GM19463 (cell line): Measurements from ENCODE around the gene SDK1.

Experiments used
- ATAC-seq: cut with Tn5 transposase; IDR thresholded peaks from one replicate; pipeline ENCODE4 v1.9.1; 2021; ENCODE audit warnings: mild to moderate bottlenecking, moderate library complexity; ENCODE audit not compliant: unreplicated experiment

SDK1 gene, protein sequence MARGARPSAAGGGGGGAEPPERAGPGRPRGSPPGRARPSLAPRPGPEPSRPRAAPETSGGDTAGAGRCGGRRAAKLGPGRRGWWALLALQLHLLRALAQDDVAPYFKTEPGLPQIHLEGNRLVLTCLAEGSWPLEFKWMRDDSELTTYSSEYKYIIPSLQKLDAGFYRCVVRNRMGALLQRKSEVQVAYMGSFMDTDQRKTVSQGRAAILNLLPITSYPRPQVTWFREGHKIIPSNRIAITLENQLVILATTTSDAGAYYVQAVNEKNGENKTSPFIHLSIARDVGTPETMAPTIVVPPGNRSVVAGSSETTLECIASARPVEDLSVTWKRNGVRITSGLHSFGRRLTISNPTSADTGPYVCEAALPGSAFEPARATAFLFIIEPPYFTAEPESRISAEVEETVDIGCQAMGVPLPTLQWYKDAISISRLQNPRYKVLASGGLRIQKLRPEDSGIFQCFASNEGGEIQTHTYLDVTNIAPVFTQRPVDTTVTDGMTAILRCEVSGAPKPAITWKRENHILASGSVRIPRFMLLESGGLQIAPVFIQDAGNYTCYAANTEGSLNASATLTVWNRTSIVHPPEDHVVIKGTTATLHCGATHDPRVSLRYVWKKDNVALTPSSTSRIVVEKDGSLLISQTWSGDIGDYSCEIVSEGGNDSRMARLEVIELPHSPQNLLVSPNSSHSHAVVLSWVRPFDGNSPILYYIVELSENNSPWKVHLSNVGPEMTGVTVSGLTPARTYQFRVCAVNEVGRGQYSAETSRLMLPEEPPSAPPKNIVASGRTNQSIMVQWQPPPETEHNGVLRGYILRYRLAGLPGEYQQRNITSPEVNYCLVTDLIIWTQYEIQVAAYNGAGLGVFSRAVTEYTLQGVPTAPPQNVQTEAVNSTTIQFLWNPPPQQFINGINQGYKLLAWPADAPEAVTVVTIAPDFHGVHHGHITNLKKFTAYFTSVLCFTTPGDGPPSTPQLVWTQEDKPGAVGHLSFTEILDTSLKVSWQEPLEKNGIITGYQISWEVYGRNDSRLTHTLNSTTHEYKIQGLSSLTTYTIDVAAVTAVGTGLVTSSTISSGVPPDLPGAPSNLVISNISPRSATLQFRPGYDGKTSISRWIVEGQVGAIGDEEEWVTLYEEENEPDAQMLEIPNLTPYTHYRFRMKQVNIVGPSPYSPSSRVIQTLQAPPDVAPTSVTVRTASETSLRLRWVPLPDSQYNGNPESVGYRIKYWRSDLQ (N-terminal part only)

DNA sequence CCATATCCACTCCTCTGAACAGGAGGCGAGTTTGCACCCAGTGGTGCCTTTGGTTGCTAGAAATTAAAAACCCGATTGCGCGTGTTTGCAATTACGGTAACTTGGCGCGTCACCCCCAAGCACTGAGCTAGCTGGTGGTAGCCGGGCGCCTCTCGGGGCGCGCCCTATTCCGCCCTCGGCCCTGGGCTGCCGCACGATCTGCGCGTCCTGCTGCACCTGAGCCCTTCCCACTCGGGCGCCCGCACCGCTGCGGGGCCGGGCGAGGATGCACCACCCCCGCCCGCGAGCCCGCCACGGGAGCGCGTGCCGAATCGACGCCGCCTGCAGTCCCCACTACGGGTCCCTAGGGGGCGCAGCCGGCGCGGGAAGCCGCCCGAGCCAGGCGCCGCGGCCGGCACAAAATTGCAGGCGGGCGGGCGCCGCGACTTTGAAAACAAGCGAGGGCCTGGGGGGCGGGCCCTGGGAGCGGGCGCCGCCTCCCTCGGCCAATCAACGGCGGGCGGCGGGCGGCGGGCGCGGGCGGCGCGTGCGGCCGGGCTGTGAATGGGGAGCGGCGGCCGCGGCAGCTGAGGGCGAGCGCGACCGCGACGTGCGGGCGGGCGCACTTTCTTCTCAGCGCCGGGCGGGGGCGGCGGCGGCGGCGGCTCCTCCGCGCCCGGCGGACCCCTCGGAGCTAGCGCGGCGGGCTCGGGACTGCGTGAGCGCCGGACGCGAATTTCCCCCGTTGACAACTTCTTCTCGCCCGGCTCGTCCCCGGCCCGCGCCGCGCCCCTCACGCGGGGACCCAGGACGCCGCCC, at the start of gene SDK1:
SDK1 (plus strand) TSS at position 602 of the 798 bp plus-strand sequence. CDS start 335 bp downstream, outside the sequence.
- peak; percentile 94 for ATAC-seq

DNA sequence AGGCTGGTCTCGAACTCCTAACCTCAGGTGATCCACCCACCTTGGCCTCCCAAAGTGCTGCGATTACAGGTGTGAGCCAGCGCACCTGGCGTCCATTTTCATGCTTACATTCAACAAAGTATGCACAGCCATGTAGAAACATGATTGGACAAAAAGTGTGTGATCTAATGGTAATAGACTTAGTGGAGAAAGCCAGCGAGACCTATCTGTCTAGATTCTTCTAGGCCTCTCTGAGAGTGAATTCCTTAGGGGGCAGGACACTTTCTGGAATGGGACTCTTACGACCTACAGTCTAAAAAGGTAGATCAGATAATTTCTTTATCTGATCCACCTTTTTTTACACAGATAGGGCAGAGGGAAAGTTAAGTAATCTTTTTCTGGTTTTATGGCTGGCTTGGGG, 46.3 kb upstream of the SDK1 start:
- no peak for ATAC-seq

DNA sequence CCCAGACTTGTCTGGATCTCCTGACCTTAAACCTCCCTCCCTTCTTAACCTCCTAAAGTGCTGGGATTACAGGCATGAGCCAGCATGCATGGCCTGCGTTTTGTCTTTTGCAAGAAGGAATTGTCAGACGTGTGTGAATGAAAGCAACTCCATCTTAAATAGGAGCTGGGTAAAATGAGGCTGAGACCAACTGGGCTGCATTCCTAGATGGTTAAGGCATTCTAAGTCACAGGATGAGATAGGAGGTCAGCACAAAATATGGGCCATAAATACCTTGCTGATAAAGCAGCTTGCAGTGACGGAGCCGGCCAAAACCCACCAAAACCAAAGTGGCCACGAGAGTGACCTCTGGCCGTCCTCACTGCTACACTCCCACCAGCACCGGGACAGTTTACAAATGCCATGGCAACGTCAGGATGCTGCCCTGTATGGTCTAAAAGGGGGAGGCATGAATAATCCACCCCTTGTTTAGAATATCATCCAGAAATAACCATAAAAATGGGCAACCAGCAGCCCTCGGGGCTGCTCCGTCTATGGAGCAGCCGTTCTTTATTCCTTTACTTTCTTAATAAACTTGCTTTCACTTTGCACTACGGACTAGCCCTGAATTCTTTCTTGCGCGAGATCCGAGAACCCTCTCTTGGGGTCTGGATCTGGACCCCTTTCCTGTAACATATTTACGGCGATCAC, 41.2 kb upstream of the SDK1 start:
- ATAC-seq = no peak

DNA sequence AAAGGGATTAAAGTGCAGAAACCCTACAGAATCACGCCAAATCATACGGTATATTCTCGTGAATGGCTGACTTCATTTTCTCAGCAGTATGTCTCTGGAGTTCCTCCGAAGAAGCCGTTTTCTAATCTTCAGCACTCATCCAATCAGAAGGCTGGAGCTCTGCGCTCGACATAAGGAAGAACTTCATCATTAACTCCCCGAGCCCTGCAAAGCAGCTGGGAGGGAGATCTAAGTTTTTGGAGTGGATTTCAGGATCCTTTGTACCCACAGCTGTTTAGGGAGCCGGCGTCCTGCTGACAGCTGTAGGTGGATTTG, 40.7 kb upstream of the SDK1 start:
- ATAC-seq = no peak

DNA sequence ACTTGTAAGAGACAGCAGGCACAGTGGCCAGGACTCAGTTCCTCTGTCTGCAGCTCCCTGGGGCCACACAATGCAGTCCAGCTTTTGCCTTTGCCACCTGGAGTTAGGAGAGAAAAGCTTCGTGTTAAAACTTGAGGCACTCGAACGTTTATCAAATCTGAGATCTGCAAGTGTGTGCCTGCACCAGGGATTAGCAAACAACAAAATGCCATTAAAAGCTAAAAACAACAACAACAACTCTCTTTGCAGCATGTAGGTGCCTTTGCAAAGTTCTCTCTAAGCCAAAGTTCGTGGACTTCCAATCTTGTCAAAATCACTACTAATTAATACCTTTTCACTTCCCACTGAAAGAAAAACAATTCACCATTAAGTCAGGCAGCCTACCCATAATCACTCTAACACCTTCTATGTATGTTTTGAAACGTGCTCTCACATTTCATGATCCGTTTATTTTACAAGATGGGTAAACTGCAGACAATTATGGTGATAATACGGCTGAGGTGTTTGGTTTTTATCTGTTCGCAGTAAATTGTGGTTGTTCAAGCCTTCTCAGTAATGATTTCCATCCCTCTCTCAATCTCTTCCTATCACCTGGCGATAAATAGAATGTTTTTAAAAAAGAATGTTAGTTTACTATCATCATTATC, 36.2 kb upstream of the SDK1 start:
- no peak for ATAC-seq

DNA sequence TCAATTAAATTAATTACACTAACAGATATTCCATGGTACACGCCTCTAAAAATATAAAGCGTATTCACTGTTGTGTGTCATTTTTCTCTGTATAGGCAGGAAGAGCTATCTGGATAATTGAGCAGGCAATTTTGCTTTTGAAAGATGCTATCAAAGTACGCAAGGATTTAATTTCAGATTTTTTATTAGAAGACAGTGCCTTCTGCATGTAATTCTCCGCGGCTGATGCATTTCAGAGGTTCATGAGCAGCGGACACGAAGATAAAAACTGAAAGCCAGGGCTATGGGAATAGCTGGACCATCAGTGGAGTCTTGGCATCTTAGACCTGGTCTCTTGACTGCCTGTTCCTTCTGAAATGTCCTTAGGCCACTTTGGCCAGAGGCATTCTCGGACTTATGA, 35.7 kb upstream of the SDK1 start:
- no peak for ATAC-seq

DNA sequence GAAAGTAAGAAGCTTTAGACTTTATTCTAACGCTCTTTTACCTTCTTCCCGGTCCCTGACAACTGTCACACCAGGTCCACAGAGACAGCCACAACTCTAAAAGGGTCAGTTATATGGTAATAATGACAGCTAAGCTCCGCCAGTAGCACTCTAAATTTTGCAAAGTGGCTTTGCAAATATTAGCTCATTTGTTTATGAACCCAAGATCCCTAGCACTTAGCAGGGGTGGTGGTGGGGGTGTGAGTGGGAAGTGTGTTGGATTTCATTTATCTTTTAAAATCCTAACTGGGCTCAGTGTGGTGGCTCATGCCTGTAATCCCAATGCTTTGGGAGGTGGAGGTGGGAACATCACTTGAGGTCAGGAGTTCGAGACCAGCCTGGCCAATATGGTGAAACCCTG, 34.8 kb upstream of the SDK1 start:
- no peak for ATAC-seq

DNA sequence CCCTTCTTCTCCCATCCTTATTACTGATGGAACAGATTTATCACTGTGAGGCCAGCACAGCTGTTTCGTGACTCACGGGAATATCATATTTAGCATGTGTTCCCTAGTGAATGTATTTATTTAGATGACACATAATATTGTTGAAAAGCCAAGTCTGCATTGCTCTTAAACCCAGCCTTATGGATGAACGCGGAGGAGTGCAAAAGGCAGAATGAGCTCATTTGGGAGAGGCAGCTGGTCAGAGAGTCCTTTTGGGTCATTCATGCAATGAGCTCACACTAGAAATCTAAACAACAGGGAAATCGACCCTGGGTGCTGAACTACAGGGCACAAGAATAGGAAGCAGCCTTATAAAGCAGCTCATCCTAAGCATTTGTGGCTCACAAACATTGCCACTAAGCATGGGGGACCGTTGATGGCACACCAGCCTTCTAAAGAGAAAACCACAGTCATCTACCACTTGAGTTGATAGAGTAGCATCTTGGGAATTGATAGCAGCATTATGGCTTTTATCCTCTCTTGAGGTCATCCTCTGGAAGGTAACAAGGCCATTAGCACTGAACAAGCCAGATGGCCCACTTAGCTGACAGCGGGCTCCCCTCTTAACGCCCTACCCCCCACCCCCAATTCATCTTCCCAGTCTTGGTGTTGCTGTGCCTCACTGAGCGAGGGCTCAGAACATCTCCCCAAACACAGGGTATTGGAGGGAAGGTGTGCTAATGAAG, 32.9 kb upstream of the SDK1 start:
- ATAC-seq = no peak

DNA sequence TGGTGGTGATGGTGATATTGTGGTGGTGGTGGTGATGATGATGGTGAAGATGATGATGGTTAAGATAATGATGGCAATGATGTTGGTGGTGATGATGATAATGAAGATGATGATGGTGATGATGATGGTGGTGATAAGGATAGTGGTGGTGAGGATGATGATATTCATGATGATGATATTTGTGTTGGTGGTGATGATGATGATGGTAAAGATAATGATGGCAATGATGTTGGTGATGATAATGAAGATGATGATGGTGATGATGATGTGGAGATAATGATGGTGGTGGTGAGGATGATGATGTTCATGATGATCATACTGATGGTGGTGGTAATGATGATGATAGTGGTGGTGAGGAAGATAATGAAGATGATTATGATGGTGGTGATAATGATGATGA, 30.7 kb upstream of the SDK1 start:
- no peak for ATAC-seq

DNA sequence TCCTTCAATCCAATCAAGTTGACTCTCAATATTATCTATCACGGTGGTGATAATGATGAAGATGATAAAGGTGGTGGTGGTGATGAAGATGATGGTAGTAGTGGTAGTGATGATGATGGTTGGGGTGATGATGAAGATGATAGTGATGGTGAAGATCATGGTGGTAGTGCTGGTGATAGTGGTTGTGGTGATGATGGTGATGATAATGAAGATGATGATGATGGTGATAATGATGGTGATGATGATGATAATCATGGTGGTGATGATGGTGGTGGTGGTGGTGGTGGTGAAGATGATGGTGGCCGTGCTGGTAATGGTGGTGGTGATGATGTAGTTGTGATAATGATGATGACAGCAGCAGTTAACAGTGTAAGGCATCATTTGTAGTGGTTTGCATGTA, 29.8 kb upstream of the SDK1 start:
- ATAC-seq = no peak

DNA sequence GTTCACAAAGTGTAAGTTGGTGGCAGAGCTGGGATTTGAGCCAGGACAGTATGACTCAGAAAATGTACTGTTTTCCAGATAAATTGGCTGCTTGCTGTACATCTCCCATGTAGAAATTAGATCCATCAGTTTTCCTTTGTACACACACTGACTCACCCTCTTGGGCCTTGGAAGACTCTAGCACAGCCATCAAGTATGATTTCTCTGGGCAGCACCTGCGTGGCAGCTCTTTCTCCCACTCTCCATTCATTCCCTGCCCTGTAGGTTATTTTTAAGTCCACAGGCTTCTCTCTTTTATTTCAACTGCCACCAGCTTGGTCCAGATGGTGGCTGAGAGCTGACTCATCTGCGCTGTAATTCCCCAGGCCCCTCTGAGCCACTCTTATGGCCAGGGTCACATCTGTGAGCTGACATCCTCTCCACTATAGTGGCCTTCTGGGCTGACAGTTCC, 28.3 kb upstream of the SDK1 start:
- no peak for ATAC-seq

DNA sequence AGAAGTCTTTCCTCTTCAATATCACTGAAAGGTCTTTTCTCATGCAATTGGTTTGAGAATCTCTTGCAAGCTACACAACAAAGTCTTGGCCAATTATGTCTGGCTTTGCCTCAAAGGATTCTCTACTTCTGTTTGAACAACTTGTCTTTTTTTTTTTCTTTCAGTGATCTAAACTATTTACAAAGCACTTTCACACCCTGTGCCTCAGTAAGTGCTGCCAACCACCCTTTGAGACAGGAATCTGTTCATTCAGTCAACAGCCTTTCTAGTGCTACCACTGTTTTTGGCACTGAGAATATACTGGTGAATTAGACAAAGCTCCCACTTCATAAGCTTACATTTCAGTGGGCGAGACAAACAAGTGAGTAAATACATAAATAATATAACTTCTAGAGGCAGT, 26.9 kb upstream of the SDK1 start:
- ATAC-seq = no peak

DNA sequence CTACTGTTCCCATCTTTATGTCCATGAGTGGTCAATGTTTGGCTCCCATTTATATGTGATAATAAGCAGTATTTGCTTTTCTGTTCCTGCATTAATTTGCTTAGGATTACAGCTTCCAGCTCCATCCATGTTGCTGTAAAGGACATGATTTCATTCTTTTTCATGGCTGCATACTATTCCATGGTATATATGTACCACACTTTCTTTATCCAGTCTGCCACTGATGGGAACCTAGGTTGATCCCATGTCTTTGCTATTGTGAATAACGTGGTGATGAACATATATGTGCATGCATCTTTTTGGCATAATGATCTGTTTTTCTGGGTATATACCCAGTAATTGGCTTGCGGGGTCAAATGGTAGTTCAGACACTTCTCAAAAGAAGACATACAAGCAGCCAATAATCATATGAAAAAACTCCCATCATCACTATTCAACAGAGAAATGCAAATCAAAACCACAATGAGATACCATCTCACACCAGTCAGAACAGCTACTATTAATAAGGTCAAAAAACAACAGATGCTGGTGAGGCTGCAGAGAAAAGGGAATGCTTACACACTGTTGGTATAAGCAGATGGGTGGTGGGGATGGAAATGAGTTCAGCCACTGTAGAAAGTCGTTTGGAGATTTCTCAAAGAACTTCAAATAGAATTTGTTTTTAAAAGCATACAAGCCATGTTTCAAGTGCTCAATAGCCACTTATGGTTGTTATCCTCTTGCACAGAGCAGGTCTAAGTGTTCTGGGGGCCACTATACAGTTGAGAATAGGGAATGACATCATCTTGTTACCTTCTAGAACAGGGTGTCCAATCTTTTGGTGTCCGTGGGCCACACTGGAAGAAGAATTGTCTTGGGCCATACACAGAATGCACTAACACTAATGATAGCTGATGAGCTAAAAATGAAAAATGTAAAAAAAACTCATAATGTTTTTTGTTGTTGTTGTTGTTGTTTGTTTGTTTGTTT, 23.2 kb upstream of the SDK1 start:
- no peak for ATAC-seq

DNA sequence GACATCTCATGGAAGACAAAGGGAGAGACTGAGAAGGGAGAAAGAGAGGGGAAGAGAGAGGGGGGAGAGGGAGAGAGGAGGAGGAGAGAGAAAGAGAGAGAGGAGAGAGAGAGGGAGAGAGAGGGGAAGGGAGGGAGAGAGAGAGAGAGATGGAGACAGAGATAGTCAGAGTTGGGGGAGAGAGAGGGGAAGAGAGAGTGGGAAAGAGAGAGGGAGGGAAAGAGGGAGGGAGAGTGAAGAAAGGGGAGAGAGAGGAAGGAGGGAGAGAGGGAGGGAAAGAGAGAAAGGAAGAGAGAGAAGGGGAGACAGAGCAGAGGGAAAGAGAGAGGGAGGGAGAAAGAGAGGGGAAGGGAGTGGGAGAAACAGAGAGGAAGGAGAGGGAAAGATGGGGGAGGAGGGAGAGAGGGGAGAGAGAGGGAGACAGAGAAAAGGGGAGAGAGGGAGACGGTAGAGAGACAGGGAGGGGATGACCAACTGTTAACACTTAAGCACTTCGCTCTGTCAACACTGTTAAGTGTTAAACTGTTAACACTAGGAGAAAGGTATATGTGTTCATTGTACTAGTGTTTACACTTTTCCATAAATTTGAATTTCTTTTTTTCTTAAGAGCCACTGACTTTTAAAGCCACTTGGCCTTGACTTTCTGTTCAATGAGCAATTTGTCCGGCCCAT, 21.8 kb upstream of the SDK1 start:
- no peak for ATAC-seq

DNA sequence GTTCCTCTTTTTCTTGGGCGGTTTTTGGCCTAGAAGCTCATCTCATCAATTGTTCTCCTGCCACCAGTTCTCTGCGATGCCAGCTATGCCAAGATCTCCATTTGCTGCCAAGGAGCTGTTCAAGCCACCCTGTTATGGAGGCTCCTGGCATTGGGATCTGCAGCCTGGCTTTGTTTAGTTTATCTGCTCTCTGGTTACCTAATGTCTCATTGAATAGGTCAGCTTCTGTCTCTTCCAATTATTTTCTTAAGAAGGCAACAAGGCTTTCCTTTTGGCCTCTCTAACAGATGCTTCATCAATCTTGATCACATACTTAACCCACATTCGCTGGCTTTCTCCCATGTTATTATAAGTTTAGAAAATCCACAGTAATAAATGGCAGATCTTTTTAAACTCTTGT, 20.6 kb upstream of the SDK1 start:
- ATAC-seq = no peak

DNA sequence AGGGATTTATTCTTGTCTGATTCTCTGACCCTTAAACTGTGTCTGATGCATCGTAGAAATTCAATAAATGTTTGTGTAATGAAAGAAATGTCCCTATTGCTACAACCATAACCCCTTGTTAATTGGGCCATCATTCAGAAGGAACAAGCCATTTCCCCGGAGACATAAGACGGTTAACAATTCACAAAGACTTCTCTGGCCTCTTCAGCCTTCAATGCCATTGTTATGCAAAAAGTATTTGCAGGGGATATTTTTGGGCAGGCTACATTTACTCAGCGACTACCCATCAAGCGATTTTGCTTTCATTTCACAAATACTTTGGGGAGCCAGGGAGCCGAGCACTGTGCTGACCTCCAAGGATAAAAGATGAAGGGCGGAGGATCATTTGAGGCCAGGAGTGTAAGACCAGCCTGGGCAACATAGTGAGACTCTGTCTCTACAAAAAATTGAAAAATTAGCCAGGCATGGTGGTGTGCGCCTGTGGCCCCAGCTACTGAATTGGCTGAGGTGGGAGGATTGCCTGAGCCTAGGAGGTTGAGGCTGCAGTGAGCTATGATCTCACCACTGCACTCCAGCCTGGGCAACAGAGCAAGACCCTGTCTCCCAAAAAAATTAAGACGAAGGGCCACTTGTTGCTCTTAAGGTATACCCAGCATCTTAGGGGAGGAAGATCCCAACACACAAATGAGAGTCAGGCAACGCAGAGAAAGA, 20.0 kb upstream of the SDK1 start:
- ATAC-seq = no peak

DNA sequence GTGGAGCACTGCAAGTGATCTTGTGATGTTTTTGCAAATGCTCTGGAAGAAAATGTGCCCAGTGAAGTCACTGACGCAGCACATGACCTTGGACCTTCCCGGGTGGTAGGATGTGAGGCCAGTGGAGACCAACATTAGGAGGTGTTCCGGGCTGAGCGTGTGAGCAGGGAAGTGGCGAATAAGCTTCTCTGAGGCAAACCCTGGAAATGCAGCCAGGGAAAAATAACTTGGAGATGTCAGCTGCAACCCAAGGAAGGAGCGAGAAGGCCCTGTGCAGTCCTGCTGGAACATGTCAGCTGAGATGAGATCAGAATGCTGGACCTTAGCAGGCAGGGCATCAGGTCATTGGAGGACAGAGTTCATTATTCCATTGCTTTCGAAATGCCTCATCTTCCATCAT, 18.6 kb upstream of the SDK1 start:
- ATAC-seq = no peak
